Transverse colon (tissue), 4 donors: ENCODE measurements around the gene ARFGAP3. TPM values are rescaled to one million over a fixed set of nuclear protein-coding genes. Genes with fewer than 3 reads are reported as not detected.
A peak's percentile ranks its signal among the peaks of the same experiment; 100 is the strongest.

Experiments
- DNase-seq: peaks from one replicate; pipeline ENCODE4 v3.0.0-alpha.2; 2019
- H3K27ac ChIP-seq, 4 donors: fragments of 200-600 bp; sonication (generic); 2 replicates each; pipeline ENCODE4 v1.5.1; 2016 to 2018; ENCODE audit warnings: inconsistent platforms in 4 of 4
- H3K27me3 ChIP-seq: fragments of 200-600 bp; sonication (generic); 2 replicates; pipeline ENCODE4 v1.5.1; 2017; ENCODE audit warnings: inconsistent platforms
- H3K36me3 ChIP-seq, 4 donors: fragments of 200-600 bp; sonication (generic); 2 replicates each; pipeline ENCODE4 v1.5.1; 2017 to 2019; ENCODE audit warnings: inconsistent platforms in 4 of 4
- H3K4me1 ChIP-seq, 4 donors: fragments of 200-600 bp; sonication (generic); 2 replicates each; pipeline ENCODE4 v1.5.1; 2017 to 2020; ENCODE audit warnings: inconsistent platforms in 4 of 4
- H3K4me3 ChIP-seq, 4 donors: fragments of 200-600 bp; sonication (generic); 1 replicate in 1 of 4; 2 replicates in 3 of 4; pipeline versions ENCODE4 v1.5.1 to v1.6.1; 2017 to 2019; ENCODE audit warnings: inconsistent platforms in 4 of 4
- H3K9me3 ChIP-seq, 2 donors: fragments of 200-600 bp; sonication (generic); 2 replicates each; pipeline ENCODE4 v1.5.1; 2017 to 2019; ENCODE audit warnings: inconsistent platforms in 2 of 2
- CTCF ChIP-seq, 5 experiments: fragments of 200-600 bp in 3 of 5; fragments of 450-650 bp in 2 of 5; sonication (generic) in 3 of 5; IDR thresholded peaks; 1 replicate in 2 of 5; 2 replicates in 3 of 5; pipeline ENCODE4 v1.5.1; 2016 to 2017; ENCODE audit warnings: antibody characterized with exemption in 5 of 5, inconsistent platforms in 3 of 5, mild to moderate bottlenecking in 2 of 5, moderate library complexity in 1 of 5
- EP300 ChIP-seq: sonication (generic); formaldehyde crosslinking; IDR thresholded peaks from one replicate; pipeline ENCODE4 v1.6.1; 2017; ENCODE audit warnings: antibody characterized with exemption, low read depth
- POLR2A ChIP-seq: fragments of 450-650 bp; IDR thresholded peaks from one replicate; pipeline ENCODE4 v1.6.1; 2016; ENCODE audit warnings: antibody characterized with exemption, mild to moderate bottlenecking, moderate library complexity
- POLR2AphosphoS5 ChIP-seq, 3 donors: sonication (generic); formaldehyde crosslinking; IDR thresholded peaks; one replicate each; pipeline ENCODE4 v1.6.1; 2016; ENCODE audit warnings: antibody characterized with exemption in 3 of 3
- WGBS, 2 donors: methylation state at CpG; one replicate each; pipeline ENCODE4 v1.1.5; 2018; ENCODE audit warnings: low coverage in 1 of 2; 5-methylcytosine and 5-hydroxymethylcytosine counted together
- in situ Hi-C, 4 donors: fragments of 200-750 bp; cut with MboI; loops; one replicate each; pipeline versions ENCODE4 v1.15.0 to v1.15.1; 2017; ENCODE audit warnings: low sequenced_read_pairs in 3 of 4, low pct_ligation_motif_present in 1 of 4, low pct_unique_long_range_greater_than_20kb in 1 of 4
- intact Hi-C: fragments of 100-400 bp; cut with DNase I; formaldehyde crosslinking; loops from one replicate; pipeline ENCODE4 v1.15.1; 2023; ENCODE audit warnings: low total_unique reads
- total RNA-seq, 4 donors: library from RNA; depleted of rRNA; stranded (reverse); fragments of >200 nt; gene quantifications; one replicate each; pipeline ENCODE4 v1.1.0, GENCODE V29; 2016

ARFGAP3 gene
- total RNA-seq, 4 donors from 2014 or later, result 24.3 to 43.5 (median 33.3) TPM

GRCh38 chr22:42855721-42856120 lies 1.4 kb downstream of the ARFGAP3 start:
- intact Hi-C loops, result no loop called here

GRCh38 chr22:42855211-42855610 lies 1.9 kb downstream of the ARFGAP3 start:
- Histone ChIP-seq H3K4me3 (peak overlapping the region in 2 of 4 donors; percentile 84 to 86), H3K27me3 (no peaks in the 10 kb centered on the region), H3K36me3 (no peaks in the 10 kb centered on the region), H3K9me3 (no peaks in the 10 kb centered on the region), H3K27ac (peak overlapping the region in 3 of 4 donors; percentile 97 to 98 (median 97)), H3K4me1 (peaks cover 7 to 25% (median 20%) of the 10 kb centered on the region in 4 donors)
- no peak for DNase-seq
- no peak for TF ChIP-seq EP300
- no peak for TF ChIP-seq POLR2A
- no peak for TF ChIP-seq POLR2AphosphoS5 (IDR thresholded peaks at IDR 0.05)
- TF ChIP-seq CTCF (IDR thresholded peaks at IDR 0.05), result no peak
- intact Hi-C loops (no loop called here), in situ Hi-C loops (loop anchor here in 1 of 4 donors (25.0 kb wide), 2 partner anchors 182 to 193 kb away; no protein-coding TSS in a partner anchor)
- 45 to 62% methylated on average over 7 to 8 of the region's 8 CpGs for WGBS, 2 donors

More at GRCh38 chr22:42855721-42856120, 1.4 kb downstream of the ARFGAP3 start:
- no peaks in the 10 kb centered on the region for H3K9me3 ChIP-seq
- H3K36me3 ChIP-seq, result no peaks in the 10 kb centered on the region
- no peak for DNase-seq
- H3K4me3 ChIP-seq, result peak overlapping the region in 3 of 4 donors; percentile 84 to 87 (median 86)
- peak overlapping the region; percentile 94 to 98 (median 97) for H3K27ac ChIP-seq
- in situ Hi-C loops, result loop anchor here in 1 of 4 donors (25.0 kb wide), 2 partner anchors 182 to 193 kb away; no protein-coding TSS in a partner anchor
- H3K27me3 ChIP-seq, result no peaks in the 10 kb centered on the region
- WGBS, 2 donors, result 25 to 32% methylated on average over 4 of the region's 4 CpGs
- TF ChIP-seq POLR2A (no peak), POLR2AphosphoS5 (IDR thresholded peaks at IDR 0.05) (no peak), CTCF (IDR thresholded peaks at IDR 0.05) (no peak), EP300 (no peak)
- peaks cover 7 to 25% (median 20%) of the 10 kb centered on the region in 4 donors for H3K4me1 ChIP-seq

- DNase-seq, result no peak
- TF ChIP-seq POLR2A (no peak), EP300 (no peak), POLR2AphosphoS5 (IDR thresholded peaks at IDR 0.05) (no peak), CTCF (IDR thresholded peaks at IDR 0.05) (no peak)
- no peak overlapping the region for H3K27ac ChIP-seq
- H3K4me1 ChIP-seq, result peaks cover 2 to 19% (median 11%) of the 10 kb centered on the region in 4 donors
- intact Hi-C loops, result no loop called here
- in situ Hi-C loops, result no loop called here
- WGBS, 2 donors, result 60 to 70% methylated on average over 1 to 5 of the region's 5 CpGs
- peaks cover 0 to 13% (median 0%) of the 10 kb centered on the region in 4 donors for H3K36me3 ChIP-seq
- H3K9me3 ChIP-seq, result no peaks in the 10 kb centered on the region
- H3K27me3 ChIP-seq, result no peaks in the 10 kb centered on the region
- no peak overlapping the region for H3K4me3 ChIP-seq
These were observed 8.0 kb downstream of the ARFGAP3 start for GRCh38 chr22:42848941-42849550.

- H3K4me1 ChIP-seq, result peaks cover 6 to 37% (median 16%) of the 10 kb centered on the region in 4 donors
- H3K36me3 ChIP-seq, result peaks cover 0 to 13% (median 0%) of the 10 kb centered on the region in 4 donors
- intact Hi-C loops, result no loop called here
- H3K27me3 ChIP-seq, result no peaks in the 10 kb centered on the region
- 96 to 100% methylated on average over 2 to 3 of the region's 3 CpGs for WGBS, 2 donors
- H3K4me3 ChIP-seq, result no peak overlapping the region
- TF ChIP-seq EP300 (no peak), CTCF (IDR thresholded peaks at IDR 0.05) (no peak), POLR2AphosphoS5 (IDR thresholded peaks at IDR 0.05) (no peak), POLR2A (no peak)
- DNase-seq, result no peak
- no peak overlapping the region for H3K27ac ChIP-seq
- in situ Hi-C loops, result no loop called here
- no peaks in the 10 kb centered on the region for H3K9me3 ChIP-seq
These were observed 10.0 kb downstream of the ARFGAP3 start for GRCh38 chr22:42847110-42847509.
